Activated gamma-delta T cell treated with anti-CD3 and anti-CD28 coated beads, Interleukin-2, amount 50 U/mL, for 16 hours (primary cell): Measurements from ENCODE around the gene BMS1.
"Not testable (repeated sequence)": the region's sequence is repeated elsewhere in the genome, so short reads cannot be mapped to it uniquely, and the experiment has no call there.

Experiments used
- DNase-seq: peaks from one replicate; pipeline ENCODE4 v3.0.0-alpha.2; 2020; ENCODE audit warnings: low read depth

BMS1 gene

DNA sequence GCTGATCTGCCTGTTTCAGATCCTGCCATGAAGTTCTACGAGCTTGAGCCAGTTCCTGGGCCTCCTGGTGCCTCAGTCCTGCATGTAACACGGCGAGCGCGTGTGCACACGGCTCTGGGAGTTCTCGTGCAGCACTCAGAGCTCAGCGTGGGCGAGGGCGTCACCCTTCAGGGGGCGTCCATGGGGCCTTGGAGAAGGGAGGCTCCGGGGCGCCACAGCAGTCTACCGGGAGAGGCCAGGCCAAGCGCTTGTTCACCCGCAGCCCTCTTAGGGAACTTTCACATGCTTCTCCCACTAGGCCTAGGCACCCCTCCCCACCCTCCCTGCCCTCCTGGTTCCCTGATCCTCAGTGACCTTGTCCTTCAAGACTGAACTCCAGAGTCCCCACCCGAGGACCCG, 83.1 kb downstream of the BMS1 start:
- DNase-seq = no peak

GRCh38 chr10:42866115-42866995, 83.8 kb downstream of the BMS1 start:
- no peak for DNase-seq

- DNase-seq = no peak
These were observed 85.0 kb downstream of the BMS1 start for GRCh38 chr10:42867571-42867970.

DNA sequence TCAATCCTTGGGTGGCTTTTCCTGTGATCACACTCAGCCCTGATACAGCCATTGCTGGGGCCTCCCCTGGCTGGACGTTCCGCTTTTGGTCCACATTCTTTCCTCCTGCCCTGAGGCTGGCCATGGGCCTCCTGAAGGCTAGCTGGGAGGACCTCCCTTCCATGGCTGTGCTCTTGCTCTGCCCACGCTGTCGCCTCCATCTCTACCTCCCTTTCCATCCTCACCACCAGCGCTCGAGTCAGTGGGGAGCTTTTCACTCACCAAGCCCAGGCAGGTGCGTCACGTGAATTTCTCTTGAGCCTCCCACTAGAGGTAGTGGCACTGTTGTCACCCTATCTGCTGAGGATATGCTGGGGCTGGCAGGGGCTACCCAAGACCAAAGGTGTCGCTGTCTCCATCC, 85.9 kb downstream of the BMS1 start:
- DNase-seq = no peak

- DNase-seq = no peak
These were observed 87.4 kb downstream of the BMS1 start for GRCh38 chr10:42869977-42870350.

GRCh38 chr10:42871138-42871641, 88.6 kb downstream of the BMS1 start:
- DNase-seq = not testable (repeated sequence)

GRCh38 chr10:42871823-42872222, 89.2 kb downstream of the BMS1 start:
- DNase-seq = no peak

DNA sequence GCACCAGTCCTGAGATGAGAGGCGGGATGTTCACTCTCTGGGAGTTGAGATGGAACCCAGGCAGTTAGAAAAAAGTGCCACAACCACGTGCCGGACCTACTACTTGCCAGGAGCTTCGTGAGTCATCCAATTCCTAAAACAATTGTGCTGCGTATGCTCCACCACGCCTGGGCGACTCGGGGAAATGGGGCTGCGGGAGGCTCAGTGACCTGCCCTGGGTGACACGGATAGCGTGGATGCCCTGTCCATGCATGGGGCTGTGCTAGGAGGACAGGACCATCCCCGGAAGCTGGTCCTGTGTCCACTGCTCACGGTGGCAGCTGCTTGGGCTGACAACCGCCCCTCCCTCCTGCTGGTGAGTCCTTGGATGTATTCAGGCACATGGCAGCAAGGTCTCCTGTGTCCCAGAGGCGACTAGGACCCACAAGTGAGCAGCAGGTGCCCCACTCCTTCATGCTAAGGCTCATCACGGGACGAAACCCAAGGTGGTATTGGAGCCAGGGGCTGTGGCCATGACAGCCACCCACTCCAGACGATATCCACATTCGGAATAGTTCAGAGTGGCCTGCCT, 90.4 kb downstream of the BMS1 start:
- no peak for DNase-seq

DNA sequence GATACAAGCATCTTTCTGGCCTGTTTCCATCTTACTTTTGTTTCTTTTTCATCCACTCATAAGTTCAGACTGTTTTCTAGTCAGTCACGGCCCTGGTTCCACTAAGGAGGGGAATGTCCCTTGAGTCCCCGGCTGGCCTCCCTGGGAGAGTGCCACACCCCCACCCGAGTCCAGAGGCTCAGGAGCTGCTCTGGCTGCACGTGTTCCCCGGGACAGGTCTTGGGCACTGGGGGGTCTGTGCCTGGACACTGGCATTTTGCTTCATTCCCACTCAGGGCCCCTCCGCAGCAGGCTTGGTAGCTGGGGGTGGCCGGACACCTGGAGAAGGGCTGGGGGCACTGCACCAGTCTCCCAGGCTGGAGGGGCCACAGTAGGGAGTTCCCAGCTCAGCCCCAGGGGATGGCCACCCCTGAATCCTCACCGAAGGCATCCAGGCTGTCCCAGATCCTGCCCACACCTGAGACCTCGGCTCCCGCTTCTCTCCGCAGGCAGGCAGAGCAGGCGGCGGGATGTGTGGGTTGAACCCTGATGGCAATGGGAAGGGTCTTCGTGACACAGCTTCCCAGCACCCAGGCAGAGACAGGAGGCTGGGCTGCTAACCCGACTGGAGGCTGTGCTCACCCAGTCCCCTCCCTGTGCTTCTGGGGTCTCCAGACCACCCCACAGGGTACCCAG, 92.3 kb downstream of the BMS1 start:
- no peak for DNase-seq

DNA sequence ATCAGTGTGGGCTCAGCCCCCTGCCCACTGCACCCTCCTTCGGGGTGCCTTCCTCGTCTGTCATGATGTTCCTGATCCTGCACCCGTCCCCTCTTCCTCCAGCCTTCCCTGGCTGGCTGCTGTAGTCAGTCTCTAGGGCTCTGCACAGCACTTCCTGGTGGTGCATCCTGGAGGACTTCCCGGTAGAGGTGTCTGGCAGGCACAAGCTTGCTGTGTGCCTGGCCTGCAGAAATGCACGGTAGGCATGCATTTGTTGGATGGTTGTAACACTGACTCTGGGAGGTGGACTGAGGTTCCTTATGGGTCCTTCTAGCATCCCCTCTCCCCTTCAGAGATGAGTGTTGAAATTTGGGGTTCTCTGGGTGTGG, 92.8 kb downstream of the BMS1 start:
- DNase-seq = no peak

DNA sequence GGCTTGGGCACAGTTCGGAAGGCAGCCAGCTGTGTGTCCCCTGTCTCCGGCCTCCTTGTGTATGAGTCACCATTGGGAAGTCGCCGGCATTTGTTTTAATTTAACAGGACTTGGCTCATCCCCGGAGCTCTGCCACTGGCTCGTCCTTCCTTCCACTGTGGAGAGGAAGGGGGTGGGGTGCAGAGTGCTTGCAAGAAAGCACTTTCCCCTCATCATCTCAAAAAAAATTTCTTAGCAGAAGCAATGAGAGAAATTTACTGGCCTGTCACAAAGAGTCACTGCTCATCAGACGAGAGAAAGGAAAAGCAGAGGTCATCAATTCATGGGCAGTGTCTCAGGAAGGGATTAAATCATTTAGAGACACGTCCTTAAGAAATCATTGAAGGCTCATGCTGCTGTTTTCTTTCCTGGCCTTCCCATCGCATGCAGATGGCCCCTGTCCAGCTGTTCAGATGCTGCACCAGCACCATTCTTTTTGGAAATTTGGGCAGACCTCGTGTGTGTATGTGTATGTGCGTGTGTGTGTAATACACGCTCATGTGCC, 93.3 kb downstream of the BMS1 start:
- no peak for DNase-seq

DNA sequence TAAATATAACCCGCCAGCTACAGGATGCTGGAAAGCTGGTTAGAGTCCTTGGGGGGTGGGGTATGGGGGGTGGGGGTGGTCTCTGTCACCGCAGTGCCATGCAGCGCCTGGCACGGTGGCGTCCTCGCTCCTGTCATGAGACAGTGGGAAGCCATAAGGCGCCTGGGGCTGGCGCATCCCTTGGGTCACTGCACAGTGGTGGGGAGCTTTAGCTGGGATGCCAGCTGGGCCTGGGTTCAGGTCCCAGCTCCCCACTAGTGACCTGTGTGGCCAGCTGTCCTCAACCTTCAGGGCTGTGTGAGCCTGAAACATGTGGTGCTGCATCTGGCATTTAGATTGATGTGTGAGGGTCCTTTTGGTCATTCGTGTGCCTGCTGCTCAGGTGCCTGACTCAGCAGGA, 93.9 kb downstream of the BMS1 start:
- DNase-seq = no peak

- DNase-seq = no peak
These were observed 94.3 kb downstream of the BMS1 start for GRCh38 chr10:42876945-42877344.

DNA sequence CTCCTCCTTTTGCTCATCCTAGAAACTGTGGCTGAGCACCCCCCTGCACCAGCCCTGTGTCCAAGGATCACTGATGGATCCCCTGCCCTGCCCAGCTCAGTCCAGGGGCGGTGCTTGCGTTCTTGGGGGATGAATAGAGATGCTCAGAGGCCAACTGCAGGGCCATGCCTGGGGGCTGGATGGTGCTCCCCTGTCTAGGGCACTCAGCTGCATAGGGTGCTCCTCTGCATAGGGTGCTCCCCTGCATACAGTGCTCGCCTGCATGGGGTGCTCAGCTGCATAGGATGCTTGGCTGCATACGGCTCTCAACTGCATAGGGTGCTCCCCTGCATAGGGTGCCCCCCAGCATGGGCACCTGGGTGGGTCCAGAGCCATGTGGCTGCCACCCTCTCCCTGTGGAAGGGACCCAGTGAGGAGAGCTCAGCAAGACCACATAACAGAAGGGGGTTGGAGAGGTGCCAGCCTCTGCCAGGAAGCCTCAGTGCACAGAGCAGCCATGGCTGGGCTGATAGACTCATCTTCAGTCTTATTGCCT, 95.0 kb downstream of the BMS1 start:
- no peak for DNase-seq

- no peak for DNase-seq
These were observed 95.7 kb downstream of the BMS1 start for GRCh38 chr10:42878134-42878820.

DNA sequence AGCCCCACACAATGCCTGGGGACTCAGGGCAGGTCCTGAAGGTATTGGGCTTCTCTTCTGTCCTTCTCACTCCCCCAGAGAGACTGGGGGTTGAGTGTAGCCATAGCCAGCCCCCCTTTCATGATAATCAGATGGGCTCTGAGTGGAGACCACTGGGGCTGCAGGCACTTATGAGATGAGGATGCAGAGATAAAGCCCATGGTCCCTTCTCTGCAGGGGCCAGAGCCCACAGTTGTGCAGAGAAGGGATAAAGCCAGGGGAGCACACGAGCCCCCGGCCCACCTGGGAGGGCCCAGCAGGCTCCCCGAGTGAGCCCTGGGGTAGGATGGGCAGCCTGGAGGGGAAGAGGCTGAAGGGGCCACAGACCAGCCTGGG, 96.2 kb downstream of the BMS1 start:
- no peak for DNase-seq

DNA sequence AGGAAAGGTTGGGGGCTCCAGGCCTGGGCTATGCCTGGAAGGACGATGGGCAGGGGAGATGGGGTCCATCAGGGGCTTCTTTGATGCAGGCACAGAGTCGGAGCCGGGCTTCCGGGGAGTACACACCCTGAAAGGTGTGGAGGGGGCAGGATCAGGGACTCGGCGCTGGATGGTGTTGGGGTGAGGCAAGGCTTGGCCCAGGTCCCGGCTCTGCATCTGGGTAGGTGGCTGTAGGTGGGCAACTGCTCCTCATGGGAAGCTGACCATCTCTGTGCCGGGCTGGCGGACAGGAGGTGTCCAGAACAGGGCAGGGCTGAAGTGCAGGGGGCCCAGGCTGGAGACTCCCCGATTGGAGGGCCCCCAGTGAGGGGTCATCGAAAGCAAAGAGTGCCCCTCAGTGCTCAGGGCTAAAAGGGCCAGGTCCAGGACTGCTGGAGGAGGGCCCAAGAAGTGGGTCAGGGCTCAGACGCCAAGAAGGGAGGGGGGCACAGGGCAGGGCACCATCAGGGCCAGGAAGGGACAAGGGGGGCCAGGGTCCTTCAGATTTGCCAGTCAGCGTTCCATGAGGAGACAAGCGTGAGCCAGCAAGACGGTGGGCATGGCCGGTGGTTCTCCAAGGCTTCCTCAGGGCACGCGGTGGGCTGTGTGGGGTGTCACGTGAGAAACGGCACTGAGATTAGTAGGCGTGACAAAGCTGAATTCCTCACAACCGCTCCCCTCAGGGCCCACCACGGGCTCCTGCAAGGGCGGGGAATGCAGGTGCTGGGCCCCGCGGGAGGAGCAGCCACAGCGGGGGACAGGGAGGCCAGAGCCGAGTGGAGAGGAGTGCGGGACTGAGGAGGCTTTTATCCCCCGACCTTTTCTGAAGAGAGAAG, 97.0 kb downstream of the BMS1 start:
- no peak for DNase-seq

- DNase-seq = no peak
These were observed 97.6 kb downstream of the BMS1 start for GRCh38 chr10:42880255-42880620.

DNA sequence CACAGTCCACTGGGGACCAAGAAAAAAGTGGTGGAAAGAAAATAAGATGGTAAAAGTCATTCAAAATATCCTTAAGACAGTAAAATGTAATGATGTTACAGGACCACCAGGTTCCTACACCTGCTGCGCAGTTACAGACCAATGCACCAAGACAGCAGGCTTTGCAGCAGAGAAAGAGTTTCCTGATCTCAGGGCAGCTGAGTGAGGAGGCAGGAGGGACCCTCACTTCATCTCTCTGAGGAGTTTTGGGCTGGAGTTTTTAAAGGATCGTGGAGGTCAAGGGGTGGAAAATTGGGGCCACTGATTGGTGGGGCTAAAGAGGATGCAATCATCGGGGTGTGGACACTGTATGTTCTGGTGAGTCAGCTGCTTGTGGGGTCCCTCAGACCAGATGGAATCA, 100.0 kb downstream of the BMS1 start:
- no peak for DNase-seq
